GM19455 (cell line): Measurements from ENCODE around the gene ORM2.

Experiments used
- ATAC-seq: cut with Tn5 transposase; IDR thresholded peaks from one replicate; pipeline ENCODE4 v1.9.1; 2021; ENCODE audit not compliant: unreplicated experiment

The ORM2 gene

GRCh38 chr9:114348261-114348905 is 18.7 kb downstream of the ORM2 start:
- no peak for ATAC-seq

GRCh38 chr9:114348906-114349482 is 19.3 kb downstream of the ORM2 start:
- ATAC-seq = peak; percentile 88

GRCh38 chr9:114349713-114350480 is 20.2 kb downstream of the ORM2 start:
- no peak for ATAC-seq

- no peak for ATAC-seq
Measured at GRCh38 chr9:114350636-114351401, 21.1 kb downstream of the ORM2 start.

GRCh38 chr9:114351932-114352331 is 22.3 kb downstream of the ORM2 start:
- ATAC-seq = no peak

- ATAC-seq = no peak
Measured at GRCh38 chr9:114355821-114356220, 26.2 kb downstream of the ORM2 start.

GRCh38 chr9:114356792-114357191 is 27.1 kb downstream of the ORM2 start:
- ATAC-seq = no peak

GRCh38 chr9:114357360-114357759 is 27.7 kb downstream of the ORM2 start:
- no peak for ATAC-seq

GRCh38 chr9:114357911-114358328 is 28.3 kb downstream of the ORM2 start:
- no peak for ATAC-seq

GRCh38 chr9:114359801-114360200 is 30.1 kb downstream of the ORM2 start:
- no peak for ATAC-seq

- no peak for ATAC-seq
Measured at GRCh38 chr9:114361542-114361941, 31.9 kb downstream of the ORM2 start.

GRCh38 chr9:114362394-114362793 is 32.7 kb downstream of the ORM2 start:
- ATAC-seq = no peak

GRCh38 chr9:114363424-114363823 is 33.8 kb downstream of the ORM2 start:
- ATAC-seq = no peak

- ATAC-seq = no peak
Measured at GRCh38 chr9:114364134-114365041, 34.7 kb downstream of the ORM2 start.

GRCh38 chr9:114365194-114365593 is 35.5 kb downstream of the ORM2 start:
- no peak for ATAC-seq

GRCh38 chr9:114366334-114367128 is 36.9 kb downstream of the ORM2 start:
- ATAC-seq = peak; percentile 43

GRCh38 chr9:114367366-114367765 is 37.7 kb downstream of the ORM2 start:
- ATAC-seq = no peak

GRCh38 chr9:114367772-114368569 is 38.3 kb downstream of the ORM2 start:
- ATAC-seq = no peak
